Measurements from ENCODE around the gene DPP6. TPM values are rescaled to one million over a fixed set of nuclear protein-coding genes. Genes with fewer than 3 reads are reported as not detected.
"Not testable (repeated sequence)": the region's sequence is repeated elsewhere in the genome, so short reads cannot be mapped to it uniquely, and the experiment has no call there.

The DPP6 gene
- 0.10 TPM in 1 of 2 replicates, not detected in the other for polyA plus RNA-seq (2012; rRNA removed)
- 0.05 and 0.18 TPM in 2 replicates for polyA plus RNA-seq (2012; cell fraction: cytosol; rRNA removed)
- polyA plus RNA-seq (2012; cell fraction: nucleus; rRNA removed), result 0.02 and 0.06 TPM in 2 replicates

GRCh38 chr7:154051643-154052529, at the start of gene DPP6:
DPP6 (plus strand) TSS chr7:154052398.
- H3K79me2 ChIP-seq (ENCODE audit: insufficient read depth); H3K9me2 ChIP-seq; H3K9me3 ChIP-seq; H3K4me2 ChIP-seq; H2AFZ ChIP-seq (ENCODE audit: low read depth); H3K36me3 ChIP-seq (replicated peaks in 1 of 2; ENCODE audit: control insufficient read depth in 1 of 2, insufficient read depth in 2 of 2, low read length in 1 of 2); H4K20me1 ChIP-seq (ENCODE audit: insufficient read depth); H3K4me1 ChIP-seq (ENCODE audit: control insufficient read depth in 1 of 2, insufficient read depth in 2 of 2, low read depth in 1 of 2, low read length in 1 of 2); H3K27ac ChIP-seq (ENCODE audit: low read depth in 2 of 2, low read length in 1 of 2); H3F3A ChIP-seq (replicated peaks; ENCODE audit: insufficient read depth); H3K9ac ChIP-seq; POLR2A ChIA-PET; H3K27me3 ChIP-seq (ENCODE audit: insufficient read depth): not testable (repeated sequence)
- DNase-seq, result peak; percentile 44
- H3K4me3 ChIP-seq (ENCODE audit: low read depth in 2 of 2, low read length in 1 of 2), result peak within 1 kb of the TSS in 1 of 2 experiments; percentile 27; a peak in 1 of 4 replicates
- CTCF ChIA-PET, result interaction anchor here (1.4 kb wide), 1 partner anchor 452 kb away, joined by 3 read pairs; no protein-coding TSS in a partner anchor
- 8% methylated on average over 33 of the region's 81 CpGs for WGBS (ENCODE audit: low lambda C conversion rate)

- H3K4me2 ChIP-seq; H3K27ac ChIP-seq (ENCODE audit: low read depth in 2 of 2, low read length in 1 of 2); H3F3A ChIP-seq (replicated peaks; ENCODE audit: insufficient read depth); H3K79me2 ChIP-seq (ENCODE audit: insufficient read depth); H3K27me3 ChIP-seq (ENCODE audit: insufficient read depth); H3K9me2 ChIP-seq; H3K9me3 ChIP-seq; H3K4me3 ChIP-seq (ENCODE audit: low read depth in 2 of 2, low read length in 1 of 2); H3K4me1 ChIP-seq (ENCODE audit: control insufficient read depth in 1 of 2, insufficient read depth in 2 of 2, low read depth in 1 of 2, low read length in 1 of 2); H4K20me1 ChIP-seq (ENCODE audit: insufficient read depth); CTCF ChIA-PET; H2AFZ ChIP-seq (ENCODE audit: low read depth); POLR2A ChIA-PET; H3K9ac ChIP-seq; H3K36me3 ChIP-seq (replicated peaks in 1 of 2; ENCODE audit: control insufficient read depth in 1 of 2, insufficient read depth in 2 of 2, low read length in 1 of 2); DNase-seq: not testable (repeated sequence)
- WGBS (ENCODE audit: low lambda C conversion rate), result 7% methylated on average over 2 of the region's 3 CpGs
These were observed 42.7 kb upstream of the DPP6 start for GRCh38 chr7:154009423-154009911.

GRCh38 chr7:154010726-154011568, 41.3 kb upstream of the DPP6 start:
- H3K36me3 ChIP-seq (replicated peaks in 1 of 2; ENCODE audit: control insufficient read depth in 1 of 2, insufficient read depth in 2 of 2, low read length in 1 of 2); H3K4me3 ChIP-seq (ENCODE audit: low read depth in 2 of 2, low read length in 1 of 2); H3K4me2 ChIP-seq; H3F3A ChIP-seq (replicated peaks; ENCODE audit: insufficient read depth); POLR2A ChIA-PET; H2AFZ ChIP-seq (ENCODE audit: low read depth); H3K79me2 ChIP-seq (ENCODE audit: insufficient read depth); H3K27me3 ChIP-seq (ENCODE audit: insufficient read depth); H3K9me2 ChIP-seq; H3K9me3 ChIP-seq; H4K20me1 ChIP-seq (ENCODE audit: insufficient read depth); H3K9ac ChIP-seq; DNase-seq; CTCF ChIA-PET; H3K27ac ChIP-seq (ENCODE audit: low read depth in 2 of 2, low read length in 1 of 2); H3K4me1 ChIP-seq (ENCODE audit: control insufficient read depth in 1 of 2, insufficient read depth in 2 of 2, low read depth in 1 of 2, low read length in 1 of 2): not testable (repeated sequence)
- WGBS (ENCODE audit: low lambda C conversion rate), result 18% methylated on average over 4 of the region's 4 CpGs

- H3K27ac ChIP-seq (ENCODE audit: low read depth in 2 of 2, low read length in 1 of 2); H3K27me3 ChIP-seq (ENCODE audit: insufficient read depth); H3K9me2 ChIP-seq; H3F3A ChIP-seq (replicated peaks; ENCODE audit: insufficient read depth); CTCF ChIA-PET; DNase-seq; H3K9me3 ChIP-seq; H3K79me2 ChIP-seq (ENCODE audit: insufficient read depth); H3K4me1 ChIP-seq (ENCODE audit: control insufficient read depth in 1 of 2, insufficient read depth in 2 of 2, low read depth in 1 of 2, low read length in 1 of 2); H4K20me1 ChIP-seq (ENCODE audit: insufficient read depth); H3K9ac ChIP-seq; H3K36me3 ChIP-seq (replicated peaks in 1 of 2; ENCODE audit: control insufficient read depth in 1 of 2, insufficient read depth in 2 of 2, low read length in 1 of 2); H3K4me3 ChIP-seq (ENCODE audit: low read depth in 2 of 2, low read length in 1 of 2); POLR2A ChIA-PET; H2AFZ ChIP-seq (ENCODE audit: low read depth); H3K4me2 ChIP-seq: not testable (repeated sequence)
- 19% methylated on average over 3 of the region's 3 CpGs for WGBS (ENCODE audit: low lambda C conversion rate)
These were observed 39.4 kb upstream of the DPP6 start for GRCh38 chr7:154012800-154013199.

- CTCF ChIA-PET; POLR2A ChIA-PET; H3K79me2 ChIP-seq (ENCODE audit: insufficient read depth); H3K27ac ChIP-seq (ENCODE audit: low read depth in 2 of 2, low read length in 1 of 2); H4K20me1 ChIP-seq (ENCODE audit: insufficient read depth); DNase-seq; H3K9me2 ChIP-seq; H3K36me3 ChIP-seq (replicated peaks in 1 of 2; ENCODE audit: control insufficient read depth in 1 of 2, insufficient read depth in 2 of 2, low read length in 1 of 2); H2AFZ ChIP-seq (ENCODE audit: low read depth); H3K9me3 ChIP-seq; H3K4me1 ChIP-seq (ENCODE audit: control insufficient read depth in 1 of 2, insufficient read depth in 2 of 2, low read depth in 1 of 2, low read length in 1 of 2); H3K9ac ChIP-seq; H3K27me3 ChIP-seq (ENCODE audit: insufficient read depth); H3K4me3 ChIP-seq (ENCODE audit: low read depth in 2 of 2, low read length in 1 of 2); H3K4me2 ChIP-seq; H3F3A ChIP-seq (replicated peaks; ENCODE audit: insufficient read depth): not testable (repeated sequence)
- 18% methylated on average over 6 of the region's 6 CpGs for WGBS (ENCODE audit: low lambda C conversion rate)
These were observed 36.6 kb upstream of the DPP6 start for GRCh38 chr7:154015636-154016035.

GRCh38 chr7:154018354-154018753, 33.8 kb upstream of the DPP6 start:
- H3K79me2 ChIP-seq (ENCODE audit: insufficient read depth); H3K4me2 ChIP-seq; H3K9me2 ChIP-seq; H4K20me1 ChIP-seq (ENCODE audit: insufficient read depth); H3K27ac ChIP-seq (ENCODE audit: low read depth in 2 of 2, low read length in 1 of 2); DNase-seq; H3K9me3 ChIP-seq; H3K27me3 ChIP-seq (ENCODE audit: insufficient read depth); H3F3A ChIP-seq (replicated peaks; ENCODE audit: insufficient read depth); H2AFZ ChIP-seq (ENCODE audit: low read depth); H3K4me1 ChIP-seq (ENCODE audit: control insufficient read depth in 1 of 2, insufficient read depth in 2 of 2, low read depth in 1 of 2, low read length in 1 of 2); H3K4me3 ChIP-seq (ENCODE audit: low read depth in 2 of 2, low read length in 1 of 2); H3K36me3 ChIP-seq (replicated peaks in 1 of 2; ENCODE audit: control insufficient read depth in 1 of 2, insufficient read depth in 2 of 2, low read length in 1 of 2); H3K9ac ChIP-seq; POLR2A ChIA-PET; CTCF ChIA-PET: not testable (repeated sequence)
- 11% methylated on average over 2 of the region's 2 CpGs for WGBS (ENCODE audit: low lambda C conversion rate)
